KG1 (cell line): Measurements from ENCODE around the gene SH3RF1.

Experiments used
- DNase-seq: peaks from one replicate; lab custom pipeline; 2025; lab: John Stamatoyannopoulos, UW

The SH3RF1 gene

GRCh38 chr4:169275180-169275579, 4.4 kb upstream of the SH3RF1 start:
- DNase-seq: no peak

DNA sequence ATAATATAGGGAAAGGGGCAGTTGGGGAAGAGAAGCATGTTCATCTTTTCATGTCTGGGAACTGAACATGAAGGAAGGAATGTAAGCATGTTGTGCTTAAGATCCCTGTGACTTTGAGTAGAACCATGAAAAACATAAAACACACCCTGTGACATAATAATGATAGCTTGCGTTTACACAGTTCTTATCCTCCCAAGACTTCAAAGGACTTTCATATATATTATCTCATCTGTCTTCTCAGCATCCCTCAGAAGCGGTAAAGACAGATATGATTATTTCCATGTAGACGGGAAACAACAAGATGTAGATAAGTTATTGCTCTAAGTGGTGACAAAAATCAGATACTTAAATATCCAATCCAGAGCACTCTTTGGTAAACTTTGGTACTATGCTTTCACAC, 3.3 kb upstream of the SH3RF1 start:
- DNase-seq: no peak

- DNase-seq: no peak
Measured at GRCh38 chr4:169272265-169272886, 1.6 kb upstream of the SH3RF1 start.

GRCh38 chr4:169271692-169272007, 894 bp upstream of the SH3RF1 start:
- DNase-seq: no peak

GRCh38 chr4:169269916-169270809, 593 bp downstream of the SH3RF1 start:
- no peak for DNase-seq

DNA sequence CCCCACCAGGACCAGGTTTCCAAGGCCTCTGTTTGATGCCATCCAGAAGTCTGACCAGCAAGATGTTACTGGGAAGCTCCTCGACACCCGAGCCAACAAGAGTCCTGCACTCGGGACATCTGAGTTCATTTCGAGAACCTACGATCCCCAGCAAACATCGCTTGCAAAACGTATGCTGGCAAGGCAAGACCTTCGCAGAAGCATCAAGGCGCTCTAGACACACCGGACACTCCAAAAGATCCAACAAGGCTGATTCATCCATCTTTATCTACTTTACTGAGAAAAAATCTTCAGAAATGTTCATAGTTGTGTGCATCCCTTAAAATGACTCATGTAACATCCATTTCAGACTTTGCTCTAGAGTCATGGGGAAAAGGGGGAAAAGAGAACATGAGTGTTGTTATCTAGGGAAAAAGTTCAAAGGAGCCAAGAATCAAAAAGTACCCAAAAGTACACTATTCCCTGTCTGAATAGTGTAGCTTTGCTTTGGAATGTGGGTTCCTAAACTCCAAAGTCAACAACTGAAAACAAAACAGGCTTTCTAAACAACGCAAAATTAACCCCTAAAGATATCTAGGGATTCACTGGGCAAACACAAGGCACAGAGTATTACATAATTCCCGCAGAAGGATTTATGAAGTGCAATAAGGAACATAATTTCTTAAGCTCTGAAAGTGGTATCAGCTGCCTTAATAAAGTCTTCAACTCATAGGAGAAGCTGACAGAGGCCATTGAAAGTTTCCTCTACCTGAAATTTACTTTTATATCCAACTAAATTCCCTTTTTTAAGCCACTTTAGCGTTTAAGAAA, 1.6 kb downstream of the SH3RF1 start:
- no peak for DNase-seq

DNA sequence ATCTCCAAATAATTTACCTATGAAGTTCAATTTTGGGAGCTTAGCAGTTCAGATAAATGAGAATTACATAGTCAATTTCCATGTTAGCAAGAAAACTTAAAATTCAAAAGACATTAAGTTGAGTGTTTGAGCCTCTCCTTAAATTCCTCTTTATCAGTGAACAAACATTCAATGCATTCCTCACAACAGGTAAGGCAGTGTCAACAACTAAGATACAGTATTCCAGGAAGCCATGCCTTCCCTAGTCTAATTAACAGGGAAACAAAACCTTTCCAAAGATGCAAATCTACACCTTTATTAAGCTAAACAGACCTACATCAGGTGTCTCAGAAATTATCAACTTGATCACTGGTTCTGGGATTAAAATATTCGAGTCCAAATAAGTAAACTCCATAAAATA, 3.7 kb downstream of the SH3RF1 start:
- DNase-seq: no peak

DNA sequence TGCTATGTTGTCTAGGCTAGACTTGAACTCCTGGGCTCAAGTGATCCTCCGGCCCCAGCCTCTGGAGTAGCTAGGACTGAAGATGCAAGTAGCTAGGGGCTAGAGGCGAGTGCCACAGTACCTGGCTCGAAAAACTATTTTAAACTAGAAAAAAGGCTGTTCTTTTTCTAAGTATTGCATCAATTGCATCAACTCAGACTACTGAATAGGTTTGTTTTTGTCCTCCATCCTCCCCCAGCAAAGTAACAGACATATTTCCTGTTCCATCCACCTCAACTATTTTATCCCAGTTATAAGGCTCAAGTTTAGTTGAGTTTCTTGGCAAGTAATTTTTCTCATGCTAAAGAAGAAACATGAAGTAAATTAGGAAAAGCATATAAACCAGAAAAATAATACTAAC, 4.1 kb downstream of the SH3RF1 start:
- no peak for DNase-seq

DNA sequence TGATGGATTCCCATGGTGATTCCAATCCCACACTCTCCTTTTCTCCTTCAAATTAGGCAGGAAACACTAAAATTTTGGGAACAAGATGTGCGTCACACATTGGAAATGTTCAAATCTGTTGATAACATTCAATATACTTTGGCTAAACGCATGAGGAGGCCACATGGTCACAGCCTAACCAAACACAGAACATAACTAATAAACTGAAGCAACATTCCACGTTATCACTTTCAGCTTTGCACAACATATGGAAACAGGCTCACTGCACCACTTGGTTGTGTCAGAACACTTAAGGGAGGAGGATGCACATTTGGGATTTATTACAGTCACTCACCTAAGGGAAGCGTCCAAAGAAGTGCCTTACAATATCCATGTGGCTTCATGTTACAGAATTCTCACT, 4.7 kb downstream of the SH3RF1 start:
- no peak for DNase-seq

- DNase-seq: no peak
Measured at GRCh38 chr4:169263791-169264392, 6.9 kb downstream of the SH3RF1 start.

DNA sequence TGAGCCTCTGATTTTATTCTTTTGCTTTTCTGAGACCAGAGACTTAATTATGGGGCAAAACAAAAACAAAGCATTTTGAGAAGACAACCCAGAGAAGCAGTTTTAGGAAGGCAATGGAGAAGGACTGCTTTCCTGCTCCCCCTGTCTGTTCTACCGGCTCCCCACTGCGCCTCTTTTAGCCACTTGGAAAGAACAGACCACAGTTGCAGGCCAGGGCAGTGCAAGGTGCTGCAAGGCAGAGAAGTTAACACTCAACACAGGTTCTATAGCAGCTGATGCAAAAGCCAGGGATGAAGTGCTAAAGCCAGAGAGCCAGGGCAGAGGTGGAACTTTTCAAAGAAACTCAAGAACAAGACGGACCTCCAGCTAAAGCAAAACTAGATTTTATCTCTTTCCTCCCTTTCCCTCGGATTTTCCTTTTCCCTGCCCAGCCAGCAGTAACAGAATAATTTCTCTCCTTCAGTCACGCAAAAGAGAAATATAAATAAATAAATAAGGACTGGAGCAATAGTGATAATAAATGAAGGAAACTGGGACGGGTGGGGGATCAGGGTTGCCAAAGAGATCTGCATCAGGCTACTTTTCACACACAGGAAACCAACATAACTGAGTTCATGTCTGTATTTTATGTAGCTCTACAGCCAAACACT, 10.4 kb downstream of the SH3RF1 start:
- no peak for DNase-seq

- no peak for DNase-seq
Measured at GRCh38 chr4:169259271-169259670, 11.5 kb downstream of the SH3RF1 start.

DNA sequence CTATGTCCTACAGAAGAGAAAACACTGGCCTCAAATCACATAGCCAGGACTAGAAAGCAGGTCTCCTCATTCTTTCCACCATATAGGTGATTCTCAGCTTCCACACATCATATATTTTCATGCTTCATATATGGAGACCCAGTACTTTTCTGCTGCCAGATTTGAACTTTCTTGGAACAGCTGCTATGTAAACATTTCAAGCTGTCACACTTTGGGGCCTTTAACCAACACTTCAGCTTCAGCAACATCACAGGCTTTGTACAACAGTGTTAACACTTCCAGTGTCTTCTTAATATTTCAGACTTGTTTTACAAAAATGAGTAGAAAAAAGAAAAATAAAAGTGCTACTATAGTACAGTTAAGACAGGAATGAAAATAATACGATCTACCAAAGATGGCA, 12.6 kb downstream of the SH3RF1 start:
- DNase-seq: no peak

DNA sequence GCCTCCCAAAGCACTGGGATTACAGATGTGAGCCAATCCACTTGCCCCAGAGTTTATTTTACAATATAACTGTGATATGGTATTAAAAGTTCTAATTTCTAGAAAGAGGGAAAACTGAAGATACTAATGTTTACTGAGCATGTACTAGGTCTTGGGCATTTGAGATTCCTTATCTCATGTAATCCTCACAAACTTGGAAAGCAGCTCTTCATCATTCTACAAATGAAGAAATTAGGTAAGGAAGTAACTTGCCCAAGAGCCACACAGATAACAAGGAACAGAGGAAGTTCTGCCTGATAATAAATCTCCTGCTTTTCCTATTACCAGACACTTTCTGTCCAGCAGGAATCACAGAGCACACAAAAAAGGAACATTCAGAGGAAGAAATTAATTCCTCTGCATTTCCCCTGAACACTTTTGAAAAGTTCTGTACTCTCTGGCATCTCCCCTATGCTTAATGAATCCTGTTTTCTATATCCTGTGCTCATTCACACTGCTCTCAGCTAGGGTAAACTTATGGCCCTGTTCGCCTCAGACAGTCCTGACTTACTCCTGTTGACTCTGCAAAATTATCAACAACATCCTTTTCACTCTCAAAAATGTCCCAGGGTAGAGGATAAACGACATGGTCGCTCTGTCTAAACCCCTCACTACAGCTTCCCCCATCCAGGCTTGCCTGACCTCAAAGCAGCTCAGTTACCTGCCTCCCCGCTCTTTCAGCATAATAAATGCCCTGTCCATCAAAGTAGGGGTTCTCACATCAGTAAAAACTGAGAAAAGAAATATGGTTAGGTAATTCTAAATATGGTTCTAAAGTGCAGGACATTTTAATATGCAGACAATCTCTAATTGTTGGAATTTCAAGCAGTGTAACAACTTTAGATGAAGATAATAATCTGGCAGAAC, 13.6 kb downstream of the SH3RF1 start:
- no peak for DNase-seq

GRCh38 chr4:169256101-169256612, 14.6 kb downstream of the SH3RF1 start:
- no peak for DNase-seq

- no peak for DNase-seq
Measured at GRCh38 chr4:169254546-169254983, 16.2 kb downstream of the SH3RF1 start.

DNA sequence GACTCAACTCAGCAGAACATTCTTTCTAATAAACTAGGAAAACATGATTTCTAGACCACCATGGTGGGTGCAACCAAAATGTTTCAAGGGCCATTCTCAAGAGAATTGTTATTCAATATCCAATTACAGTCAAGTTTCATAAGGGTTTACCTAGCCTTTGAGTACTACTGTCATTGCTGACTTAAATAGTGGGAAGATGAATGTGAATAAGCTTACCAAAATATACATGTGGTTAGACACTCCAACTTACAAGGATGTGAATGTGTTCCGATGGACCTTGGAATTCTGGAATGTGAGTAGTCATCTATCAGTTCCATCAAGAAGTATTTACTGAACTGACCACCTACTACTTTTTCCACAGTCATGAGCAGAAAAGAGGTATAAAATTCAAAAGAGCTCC, 16.9 kb downstream of the SH3RF1 start:
- no peak for DNase-seq

DNA sequence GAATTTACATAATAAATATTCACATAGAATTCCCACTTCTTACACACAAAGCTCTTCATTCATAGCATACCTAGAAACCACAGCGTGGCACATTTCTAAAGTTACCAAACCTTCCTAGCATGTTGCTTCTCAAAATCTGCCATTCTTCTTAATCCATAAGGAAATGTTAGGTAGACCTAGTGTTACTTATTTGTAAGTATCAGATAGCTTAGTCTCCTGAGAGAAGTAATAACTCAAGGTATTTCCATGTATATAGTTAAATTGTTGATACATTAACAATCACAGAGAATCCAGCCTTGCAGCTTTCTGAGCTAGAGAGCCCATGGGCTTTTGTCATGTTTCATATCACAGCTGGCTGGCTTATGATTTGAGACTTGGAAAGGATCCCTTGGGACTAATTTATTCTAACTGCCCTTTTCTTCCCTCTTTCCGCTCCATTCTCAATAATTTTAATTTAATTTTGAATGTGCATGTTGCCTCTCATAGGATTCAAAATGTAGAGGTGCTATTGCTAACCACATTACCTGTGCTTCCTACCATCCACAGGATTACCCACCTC, 17.6 kb downstream of the SH3RF1 start:
- no peak for DNase-seq

- DNase-seq: no peak
Measured at GRCh38 chr4:169252339-169253112, 18.2 kb downstream of the SH3RF1 start.
